Measurements from ENCODE around the gene VTI1A. TPM values are rescaled to one million over a fixed set of nuclear protein-coding genes. Genes with fewer than 3 reads are reported as not detected.

Gene VTI1A
- total and polyA plus RNA-seq, 2 experiments from 2014 or later, result 26.8 to 31.0 TPM

GRCh38 chr10:112811741-112812551 lies 364.9 kb downstream of the VTI1A start:
- peak overlapping the region; percentile 33 for H3K4me3 Mint-ChIP-seq
- H3K27ac ChIP-seq (ENCODE audit: low read depth), result peak overlapping the region; percentile 72
- peaks cover 23% of the 10 kb centered on the region for H3K27me3 Mint-ChIP-seq (ENCODE audit: insufficient read depth, low read depth, poor library complexity)
- peak overlapping the region; percentile 59 for H3K4me2 ChIP-seq
- ATAC-seq (peak; percentile 74), DNase-seq (ENCODE audit: low spot score) (peak; percentile 91)
- no peaks in the 10 kb centered on the region; the same call in 1 of the 2 replicates for H3K36me3 ChIP-seq (ENCODE audit: insufficient read depth)
- no peaks in the 10 kb centered on the region for H3K79me2 ChIP-seq (replicated peaks; ENCODE audit: insufficient read depth)
- peak overlapping the region; percentile 29 for H3K4me3 ChIP-seq
- peaks cover 73% of the 10 kb centered on the region for H3K4me1 Mint-ChIP-seq
- H3K4me1 ChIP-seq (ENCODE audit: insufficient read depth), result peaks cover 60% of the 10 kb centered on the region
- H2AFZ ChIP-seq, result no peak overlapping the region
- H4K20me1 ChIP-seq (replicated peaks; ENCODE audit: insufficient read depth), result no peaks in the 10 kb centered on the region
- TF ChIP-seq ETS1 (IDR thresholded peaks at IDR 0.05), result no peak
- TF ChIP-seq NANOG (IDR thresholded peaks at IDR 0.05; ENCODE audit: borderline replicate concordance), result peak; percentile 92
- TF ChIP-seq EZH2phosphoT487 (IDR thresholded peaks at IDR 0.05; ENCODE audit: unreplicated experiment), result no peak
- H3F3A ChIP-seq (replicated peaks; ENCODE audit: low read depth), result peaks cover 23% of the 10 kb centered on the region
- peak overlapping the region; percentile 77; the same call in 1 of the 2 replicates for H3K27ac Mint-ChIP-seq
- peaks cover 3% of the 10 kb centered on the region; the same call in 1 of the 3 replicates for H3K9me3 Mint-ChIP-seq
- H3K27me3 ChIP-seq (ENCODE audit: insufficient read depth), result peaks cover 39% of the 10 kb centered on the region
- no peaks in the 10 kb centered on the region for H3K9me2 ChIP-seq (ENCODE audit: insufficient read depth)
- H3K36me3 Mint-ChIP-seq (ENCODE audit: low read depth), result peaks cover 5% of the 10 kb centered on the region

GRCh38 chr10:112812586-112812985 lies 365.6 kb downstream of the VTI1A start:
- no peak overlapping the region for H2AFZ ChIP-seq
- H3K27me3 ChIP-seq (ENCODE audit: insufficient read depth), result peaks cover 39% of the 10 kb centered on the region
- Mint-ChIP-seq H3K27ac (peak overlapping the region; percentile 58; the same call in 1 of the 2 replicates), H3K27me3 (ENCODE audit: insufficient read depth, low read depth, poor library complexity) (peaks cover 23% of the 10 kb centered on the region), H3K36me3 (ENCODE audit: low read depth) (no peaks in the 10 kb centered on the region; the same call in 1 of the 3 replicates), H3K4me3 (peak overlapping the region; percentile 33), H3K4me1 (peaks cover 79% of the 10 kb centered on the region), H3K9me3 (peaks cover 3% of the 10 kb centered on the region; the same call in 1 of the 3 replicates)
- H3K4me3 ChIP-seq, result peak overlapping the region; percentile 29
- H3K4me2 ChIP-seq, result peak overlapping the region; percentile 59
- no peaks in the 10 kb centered on the region; the same call in 1 of the 2 replicates for H3K36me3 ChIP-seq (ENCODE audit: insufficient read depth)
- no peak for TF ChIP-seq EZH2phosphoT487 (IDR thresholded peaks at IDR 0.05; ENCODE audit: unreplicated experiment)
- 0 out of 2 replicates have a peak, but pooled peaks have one; percentile 3 for TF ChIP-seq ZNF462 (CRISPR knock-in tag; IDR thresholded peaks at IDR 0.05)
- TF ChIP-seq STAT1 (IDR thresholded peaks at IDR 0.05; ENCODE audit: unreplicated experiment), result no peak
- TF ChIP-seq POLR2AphosphoS5 (IDR thresholded peaks at IDR 0.05; ENCODE audit: low read depth), result no peak
- TF ChIP-seq EZH2 (IDR thresholded peaks at IDR 0.05; ENCODE audit: low read depth, unreplicated experiment), result no peak
- no peak for TF ChIP-seq JUNB (IDR thresholded peaks at IDR 0.05; ENCODE audit: unreplicated experiment)
- no peaks in the 10 kb centered on the region for H3K9me2 ChIP-seq (ENCODE audit: insufficient read depth)
- peaks cover 25% of the 10 kb centered on the region for H3F3A ChIP-seq (replicated peaks; ENCODE audit: low read depth)
- no peaks in the 10 kb centered on the region for H3K79me2 ChIP-seq (replicated peaks; ENCODE audit: insufficient read depth)
- ATAC-seq, result peak; percentile 30
- H4K20me1 ChIP-seq (replicated peaks; ENCODE audit: insufficient read depth), result no peaks in the 10 kb centered on the region
- peak; percentile 65 for DNase-seq (ENCODE audit: low spot score)
- H3K27ac ChIP-seq (ENCODE audit: low read depth), result peak overlapping the region; percentile 72
- H3K4me1 ChIP-seq (ENCODE audit: insufficient read depth), result peaks cover 66% of the 10 kb centered on the region
